ENCODE results near the gene VMP1. TPM values are rescaled to one million over a fixed set of nuclear protein-coding genes. Genes with fewer than 3 reads are reported as not detected.

VMP1 gene
- total and polyA plus RNA-seq, 2 of the 4 experiments (the other 2 are of a cell fraction), result 89.8 to 197 TPM

- intact Hi-C loops (cut with micrococcal nuclease), result no loop called here
- Histone ChIP-seq H3K79me1 (ENCODE audit: low read depth in 1 of 2, low read length in 2 of 2) (peaks cover 19 to 50% of the 10 kb centered on the region in 2 experiments), H3K56ac (ENCODE audit: extremely low read depth, insufficient read depth, low read length) (no peak overlapping the region), H4K5ac (ENCODE audit: low read depth, low read length) (no peak overlapping the region), H3K27ac (ENCODE audit: insufficient read depth, low read length) (no peak overlapping the region), H3K4me3 (ENCODE audit: insufficient read depth, low read depth, low read length) (no peak overlapping the region), H3K9ac (ENCODE audit: low read depth, low read length) (no peak overlapping the region), H3K9me3 (ENCODE audit: control insufficient read depth, insufficient read depth, low read length) (no peaks in the 10 kb centered on the region), H2AFZ (replicated peaks; ENCODE audit: low read length, poor library complexity) (no peak overlapping the region), H2AK9ac (replicated peaks; ENCODE audit: low read depth, low read length, poor library complexity) (no peak overlapping the region), H2BK5ac (ENCODE audit: low read depth, low read length, poor library complexity, severe bottlenecking) (no peak overlapping the region), H3K4me1 (ENCODE audit: control insufficient read depth, insufficient read depth, low read length) (no peaks in the 10 kb centered on the region), H4K91ac (ENCODE audit: insufficient read depth, low read depth, low read length) (no peak overlapping the region), H2AK5ac (ENCODE audit: low read depth, low read length) (no peak overlapping the region), H4K20me1 (ENCODE audit: insufficient read depth, low read length) (peaks cover 7% of the 10 kb centered on the region; the same call in 1 of the 2 replicates), H2BK20ac (ENCODE audit: low read depth, low read length) (no peak overlapping the region), H3K4me2 (ENCODE audit: low read depth, low read length) (no peak overlapping the region), H3K23ac (ENCODE audit: low read depth, low read length) (no peak overlapping the region), H3K27me3 (ENCODE audit: control insufficient read depth, insufficient read depth, low read length) (no peaks in the 10 kb centered on the region), H2BK120ac (ENCODE audit: low read depth, low read length) (no peak overlapping the region), H2BK15ac (ENCODE audit: low read depth, low read length) (no peak overlapping the region), H3K18ac (ENCODE audit: low read depth, low read length) (no peak overlapping the region), H3K14ac (replicated peaks; ENCODE audit: low read depth, low read length) (no peak overlapping the region), H3K36me3 (ENCODE audit: control insufficient read depth, insufficient read depth, low read length) (no peaks in the 10 kb centered on the region), H4K8ac (ENCODE audit: low read depth in 2 of 2, low read length in 2 of 2) (no peak overlapping the region), H3K9me1 (ENCODE audit: insufficient read depth, low read length) (no peaks in the 10 kb centered on the region), H3K4ac (ENCODE audit: low read depth, low read length) (no peak overlapping the region)
- in situ Hi-C loops (cut with MboI; ENCODE audit: low sequenced_read_pairs), result no loop called here
- TF ChIP-seq RCOR1 (IDR thresholded peaks at IDR 0.05; ENCODE audit: insufficient replicate concordance, low read length), result no peak
- TF ChIP-seq MAFK (IDR thresholded peaks at IDR 0.05; ENCODE audit: low read depth, low read length), result no peak
- no peak for TF ChIP-seq RAD21 (IDR thresholded peaks at IDR 0.05; ENCODE audit: low read length)
- no peak for TF ChIP-seq MAZ (IDR thresholded peaks at IDR 0.05; ENCODE audit: borderline replicate concordance, low read depth, low read length)
- TF ChIP-seq RFX5 (IDR thresholded peaks at IDR 0.05; ENCODE audit: low read depth, low read length), result no peak
- TF ChIP-seq ELK1 (IDR thresholded peaks at IDR 0.05; ENCODE audit: borderline replicate concordance, low read depth, low read length), result no peak
- TF ChIP-seq CTCF (conservative IDR thresholded peaks at IDR 0.05; ENCODE audit: low read depth, low read length), result no peak
- TF ChIP-seq POLR2A (IDR thresholded peaks at IDR 0.05; ENCODE audit: low read depth, low read length), result no peak
- TF ChIP-seq SMC3 (IDR thresholded peaks at IDR 0.05; ENCODE audit: low read depth, low read length), result no peak
- no peak for TF ChIP-seq FOS (IDR thresholded peaks at IDR 0.05; ENCODE audit: low read depth, low read length)
- TF ChIP-seq NFE2L2 (IDR thresholded peaks at IDR 0.05; ENCODE audit: low read depth, low read length), result no peak
- TF ChIP-seq CEBPB (IDR thresholded peaks at IDR 0.05; ENCODE audit: low read depth, low read length), result no peak
- TF ChIP-seq MXI1 (IDR thresholded peaks at IDR 0.05; ENCODE audit: borderline replicate concordance, low read depth, low read length), result no peak
- no peak for TF ChIP-seq BHLHE40 (IDR thresholded peaks at IDR 0.05; ENCODE audit: low read depth, low read length)
- TF ChIP-seq CHD1 (IDR thresholded peaks at IDR 0.05; ENCODE audit: low read depth, low read length), result no peak
- no peak for TF ChIP-seq USF2 (IDR thresholded peaks at IDR 0.05; ENCODE audit: low read depth, low read length)
- ChIA-PET CTCF (no interaction called here), POLR2A (ENCODE audit: unreplicated experiment) (no interaction called here)
- dilution Hi-C loops (cut with HindIII; ENCODE audit: low sequenced_read_pairs, unreplicated experiment), result no loop called here
- no TSS peak for BruUV-seq (replicated peaks)
- ATAC-seq (ENCODE audit: low read depth), result no peak
- no peak for DNase-seq
- 71% methylated on average over 1 of the region's 1 CpG; no CpG with 5 or more reads in 1 of the 2 experiments for WGBS, 2 experiments (ENCODE audit: extremely low coverage in 2 of 2, insufficient read length in 1 of 2)
These were observed 15.6 kb downstream of the VMP1 start for GRCh38 chr17:59723041-59723440.

All from IMR-90 (cell line).